GM12865 (cell line): ENCODE data around the gene AOPEP.
A peak's percentile ranks its signal among the peaks of the same experiment; 100 is the strongest.

ENCODE experiments used
- DNase-seq: peaks from one replicate; pipeline ENCODE4 v3.0.0; 2010; ENCODE audit warnings: low read depth
- H3K4me3 ChIP-seq: 2 replicates; pipeline ENCODE4 v1.5.1; 2011; ENCODE audit warnings: mild to moderate bottlenecking, low read depth, low read length, control low read depth
- TF ChIP-seq, protein P1 (sequence below): IDR thresholded peaks from 2 replicates; pipeline ENCODE4 v1.5.1; 2011; ENCODE audit warnings: low read length, control low read depth, low read depth, inconsistent platforms; ENCODE audit not compliant: insufficient read depth; ENCODE audit errors: missing control alignments

The AOPEP gene

DNA sequence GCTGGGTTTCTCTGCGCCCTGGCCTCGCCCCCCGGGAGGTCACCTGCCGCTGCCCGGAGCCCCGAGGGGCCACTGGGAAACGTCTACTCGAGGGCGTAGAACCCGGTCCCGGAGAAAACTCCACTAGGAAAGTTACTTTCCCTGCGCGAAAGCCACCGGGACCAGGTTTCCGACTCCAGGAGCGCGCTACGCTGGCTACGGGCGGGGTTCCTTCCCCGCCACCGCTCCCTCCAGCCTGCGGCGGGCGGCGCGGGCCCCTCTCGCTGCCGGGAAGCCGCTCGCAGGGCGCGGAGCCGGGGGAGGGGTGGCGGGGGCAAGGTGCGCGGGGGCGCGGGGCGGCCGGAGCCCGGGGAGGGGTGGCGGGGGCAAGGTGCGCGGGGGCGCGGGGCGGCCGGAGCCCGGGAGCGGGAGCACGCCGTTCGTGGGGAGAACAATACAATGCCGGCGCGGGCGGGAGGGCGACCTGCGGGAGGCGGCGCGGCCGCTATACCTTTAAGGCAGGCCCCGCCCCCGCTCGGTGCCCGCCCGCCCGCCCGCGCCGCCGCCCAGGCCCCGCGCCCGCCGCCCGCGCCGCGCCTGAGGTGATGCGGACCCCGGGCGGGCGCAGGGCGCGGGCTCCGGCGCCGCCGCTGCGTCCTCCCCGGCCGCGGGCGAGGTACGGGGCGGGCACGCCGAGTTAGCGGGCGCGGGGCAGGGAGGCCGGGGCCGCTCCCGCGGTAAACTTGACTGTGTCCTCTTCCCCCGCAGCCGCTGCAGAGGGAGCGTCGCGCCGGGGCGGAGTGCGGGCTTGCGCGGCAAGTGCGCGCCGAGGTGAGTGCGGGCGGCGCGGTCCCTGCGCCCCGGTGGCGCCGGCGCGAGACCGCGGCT, 278.1 kb downstream of the AOPEP start:
- H3K4me3 ChIP-seq = peak overlapping the region; percentile 67
- peak; percentile 38 for DNase-seq
- TF ChIP-seq, protein P1, sequence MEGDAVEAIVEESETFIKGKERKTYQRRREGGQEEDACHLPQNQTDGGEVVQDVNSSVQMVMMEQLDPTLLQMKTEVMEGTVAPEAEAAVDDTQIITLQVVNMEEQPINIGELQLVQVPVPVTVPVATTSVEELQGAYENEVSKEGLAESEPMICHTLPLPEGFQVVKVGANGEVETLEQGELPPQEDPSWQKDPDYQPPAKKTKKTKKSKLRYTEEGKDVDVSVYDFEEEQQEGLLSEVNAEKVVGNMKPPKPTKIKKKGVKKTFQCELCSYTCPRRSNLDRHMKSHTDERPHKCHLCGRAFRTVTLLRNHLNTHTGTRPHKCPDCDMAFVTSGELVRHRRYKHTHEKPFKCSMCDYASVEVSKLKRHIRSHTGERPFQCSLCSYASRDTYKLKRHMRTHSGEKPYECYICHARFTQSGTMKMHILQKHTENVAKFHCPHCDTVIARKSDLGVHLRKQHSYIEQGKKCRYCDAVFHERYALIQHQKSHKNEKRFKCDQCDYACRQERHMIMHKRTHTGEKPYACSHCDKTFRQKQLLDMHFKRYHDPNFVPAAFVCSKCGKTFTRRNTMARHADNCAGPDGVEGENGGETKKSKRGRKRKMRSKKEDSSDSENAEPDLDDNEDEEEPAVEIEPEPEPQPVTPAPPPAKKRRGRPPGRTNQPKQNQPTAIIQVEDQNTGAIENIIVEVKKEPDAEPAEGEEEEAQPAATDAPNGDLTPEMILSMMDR = no peak

DNA sequence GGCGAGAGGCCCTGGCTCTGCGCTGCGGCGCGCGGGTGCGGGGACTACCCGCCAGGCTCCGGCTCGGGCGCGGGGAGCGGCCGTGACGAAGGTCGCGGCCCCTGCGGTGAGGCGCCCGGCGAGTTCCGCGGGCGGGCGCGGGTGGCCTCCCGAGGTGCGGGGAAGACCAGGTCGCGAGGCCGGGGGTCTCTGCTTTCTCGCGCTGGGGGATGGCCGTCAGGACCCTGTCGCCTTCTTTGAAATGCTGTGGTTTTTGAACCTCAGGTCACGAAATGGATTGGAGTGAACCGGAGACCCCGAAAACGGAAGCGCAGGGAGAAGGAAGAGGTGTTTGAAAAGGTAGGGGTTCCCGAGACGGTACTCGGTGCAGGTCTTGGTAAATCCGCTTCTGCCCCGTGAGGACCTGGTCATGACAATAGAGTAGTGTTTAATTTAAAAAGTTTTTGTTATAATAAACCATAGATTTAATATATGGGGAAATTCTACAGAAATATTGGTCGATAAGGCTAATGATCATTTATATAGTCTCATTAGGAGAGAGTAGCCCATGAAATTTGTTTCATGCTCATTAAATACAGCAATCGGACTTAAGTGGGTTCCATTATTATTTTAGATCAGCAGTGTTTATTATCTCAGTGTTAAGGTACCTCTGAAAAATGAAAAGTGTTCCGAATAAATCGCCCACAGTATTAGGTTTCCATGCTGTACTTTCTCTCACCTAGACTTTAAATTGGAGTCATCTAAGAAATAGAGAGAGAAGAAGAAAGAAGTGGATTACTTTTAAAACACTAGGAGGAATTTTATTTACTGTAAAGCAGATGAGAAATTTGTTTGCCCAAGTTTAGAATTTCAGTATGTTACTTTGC, 279.0 kb downstream of the AOPEP start:
- H3K4me3 ChIP-seq = peak overlapping the region; percentile 39; the same call in 1 of the 2 replicates
- DNase-seq = no peak
- TF ChIP-seq, protein P1 = no peak

DNA sequence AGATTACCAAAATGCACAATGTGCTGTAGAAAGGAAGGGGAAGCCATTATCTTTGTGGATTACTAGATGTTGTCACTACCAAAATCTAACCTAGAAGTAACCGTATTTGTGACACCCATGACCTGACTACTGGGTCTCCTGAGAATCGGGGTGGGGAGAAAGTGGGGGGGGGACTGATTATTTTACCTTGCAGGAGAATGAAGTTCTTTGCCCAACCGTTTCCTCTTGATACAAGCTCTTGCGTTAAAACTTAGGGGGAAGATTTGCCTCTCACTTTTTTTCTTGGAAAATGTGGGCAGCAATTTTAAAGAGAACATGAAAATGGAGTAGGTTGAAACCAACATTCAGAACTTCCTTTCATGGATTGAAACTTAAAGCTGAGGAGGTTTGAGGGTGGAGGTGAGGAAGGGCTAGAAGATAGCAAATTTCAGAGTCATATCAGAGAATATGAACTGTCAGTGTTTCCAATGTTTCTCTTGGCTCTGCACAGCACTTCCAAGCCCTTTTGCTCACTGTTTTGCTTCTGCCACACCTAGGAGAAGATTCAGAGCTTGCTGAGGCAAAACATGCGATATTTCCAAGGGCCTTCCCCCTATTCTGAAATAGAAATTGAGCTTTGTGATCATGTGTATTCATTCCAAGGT, 280.8 kb downstream of the AOPEP start:
- no peak for DNase-seq
- no peak overlapping the region for H3K4me3 ChIP-seq
- TF ChIP-seq, protein P1 = no peak

DNA sequence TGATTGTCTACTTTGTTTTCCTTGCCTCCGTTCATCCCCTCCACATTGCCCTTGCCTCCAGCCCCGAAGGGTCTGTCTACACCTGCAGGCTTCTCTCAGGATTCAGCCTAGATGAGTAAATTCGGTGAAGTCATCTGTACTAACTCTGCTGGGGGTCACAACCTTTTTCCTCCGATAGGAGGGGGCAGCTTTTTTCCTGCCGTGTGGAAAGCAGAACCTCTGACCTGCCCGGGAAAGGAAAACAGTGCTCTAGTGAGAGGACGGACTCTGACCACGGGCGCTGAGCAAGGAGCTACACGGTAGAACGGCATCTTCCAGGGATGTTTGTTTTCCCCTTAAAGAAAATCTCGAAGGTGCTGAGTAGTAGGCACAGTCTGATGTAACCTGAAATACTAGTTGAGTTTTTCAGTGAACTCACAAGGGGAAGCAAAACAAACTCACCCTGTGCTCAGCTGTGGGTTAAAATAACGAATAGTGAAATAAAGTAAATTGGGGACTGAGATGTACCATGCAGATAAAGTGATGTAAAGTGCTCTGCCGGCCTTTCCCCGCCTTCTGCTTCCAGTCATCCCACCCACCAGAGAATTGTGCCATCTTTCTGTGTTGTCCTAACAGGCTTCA, 281.8 kb downstream of the AOPEP start:
- no peak for DNase-seq
- TF ChIP-seq, protein P1 = no peak
- no peak overlapping the region for H3K4me3 ChIP-seq

DNA sequence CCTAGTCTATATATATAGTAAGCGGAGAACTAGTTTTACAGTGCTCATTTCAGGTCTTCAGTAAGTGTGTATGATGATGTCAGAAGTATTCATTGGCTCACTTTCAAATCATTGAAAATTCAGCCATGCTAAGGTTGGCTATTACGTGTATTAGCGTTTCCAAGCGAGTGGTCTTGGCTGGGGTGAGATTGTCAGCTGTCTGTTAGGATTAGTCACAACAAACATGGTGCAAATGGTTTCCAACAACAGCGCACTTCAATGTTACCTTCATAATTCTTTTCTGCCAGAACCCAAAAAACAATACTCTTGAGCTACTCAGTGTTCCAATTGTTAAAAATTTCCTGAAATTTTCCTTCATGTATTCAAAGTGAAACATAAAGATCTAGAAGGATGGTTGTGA, 283.0 kb downstream of the AOPEP start:
- no peak for DNase-seq
- H3K4me3 ChIP-seq = no peak overlapping the region
- TF ChIP-seq, protein P1 = no peak

DNA sequence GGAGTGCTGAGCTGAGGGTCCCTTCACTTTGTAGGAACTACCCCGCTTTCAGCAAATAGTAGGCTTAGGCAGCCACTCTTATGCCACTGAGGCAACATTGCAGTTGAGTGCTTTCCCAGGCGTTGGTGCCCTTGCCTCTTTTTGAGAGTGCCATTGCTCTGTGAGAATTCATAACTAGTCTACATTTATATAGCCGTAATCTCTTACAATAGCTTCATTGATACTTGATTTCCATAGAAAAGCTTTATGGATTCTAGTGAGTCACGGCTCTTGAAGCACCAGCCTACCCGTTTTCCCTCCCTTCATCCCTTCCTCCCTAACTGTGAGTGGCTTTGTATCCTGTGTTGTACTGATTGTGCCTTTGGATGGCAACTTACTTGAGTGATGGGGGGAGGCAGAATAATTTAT, 283.9 kb downstream of the AOPEP start:
- DNase-seq = no peak
- TF ChIP-seq, protein P1 = no peak
- H3K4me3 ChIP-seq = no peak overlapping the region
